H1 (cell line): ENCODE data around the gene CCDC171. TPM values are rescaled to one million over a fixed set of nuclear protein-coding genes. Genes with fewer than 3 reads are reported as not detected.

Experiments
- CTCF ChIA-PET: fragments of 300-600 bp; sonication (Branson Sonifier 250); formaldehyde crosslinking; loops from one replicate; lab custom pipeline; 2021; ENCODE audit not compliant: partially characterized antibody; lab: Charles Lee
- POLR2A ChIA-PET: fragments of 300-600 bp; sonication (Branson Sonifier 250); formaldehyde crosslinking; loops from one replicate; lab custom pipeline; 2021; ENCODE audit warnings: inconsistent platforms; ENCODE audit not compliant: partially characterized antibody; lab: Charles Lee
- DNase-seq, 2 experiments: peaks; one replicate each; pipeline versions ENCODE4 v3.0.0 to v3.0.0-alpha.2; 2010 to 2022; ENCODE audit warnings: low spot score in 2 of 2, low read depth in 1 of 2, mixed read lengths in 1 of 2
- FAIRE-seq: peaks from 2 replicates; lab custom pipeline; 2011; peaks lifted over from hg19 to GRCh38; lab: Jason Lieb, UNC
- H2AFZ ChIP-seq: 2 replicates; pipeline ENCODE4 v1.8.1; 2012; ENCODE audit warnings: low read length, inconsistent platforms
- H2AK5ac ChIP-seq: 2 replicates; pipeline ENCODE4 v1.6.1; 2013; ENCODE audit warnings: low read depth, low read length
- H2BK120ac ChIP-seq: replicated peaks from 2 replicates; pipeline ENCODE3; 2013; ENCODE audit warnings: low read depth, low read length, inconsistent platforms
- H2BK12ac ChIP-seq: 2 replicates; pipeline ENCODE4 v1.6.1; 2013; ENCODE audit warnings: low read depth, low read length
- H2BK15ac ChIP-seq: 2 replicates; pipeline ENCODE4 v1.6.1; 2013; ENCODE audit warnings: low read length
- H2BK20ac ChIP-seq: 2 replicates; pipeline ENCODE4 v1.6.1; 2013; ENCODE audit warnings: low read length
- H2BK5ac ChIP-seq: 2 replicates; pipeline ENCODE4 v1.6.1; 2013; ENCODE audit warnings: low read depth, low read length
- H3K14ac ChIP-seq: 2 replicates; pipeline ENCODE4 v1.6.1; 2013; ENCODE audit warnings: inconsistent platforms; ENCODE audit not compliant: insufficient read length
- H3K18ac ChIP-seq: 2 replicates; pipeline ENCODE4 v1.6.1; 2013; ENCODE audit warnings: low read length; ENCODE audit errors: extremely low read depth
- H3K23ac ChIP-seq: 2 replicates; pipeline ENCODE4 v1.6.1; 2013; ENCODE audit warnings: inconsistent platforms; ENCODE audit not compliant: insufficient read length
- H3K23me2 ChIP-seq: 2 replicates; pipeline ENCODE4 v1.6.1; 2013; ENCODE audit warnings: low read depth, low read length
- H3K27ac ChIP-seq: 2 replicates; pipeline ENCODE4 v1.6.1; 2011; ENCODE audit warnings: low read depth, low read length, inconsistent platforms
- H3K27me3 ChIP-seq, 4 experiments: replicated peaks in 1 of 4; 1 replicate in 1 of 4; 2 replicates in 3 of 4; pipeline versions ENCODE4 v1.6.1 to v1.8.1; 2011 to 2013; ENCODE audit warnings: low read length in 3 of 4, mild to moderate bottlenecking in 3 of 4, inconsistent platforms in 2 of 4, mixed read lengths in 2 of 4, moderate library complexity in 1 of 4; ENCODE audit not compliant: control insufficient read depth in 3 of 4, insufficient read depth in 3 of 4; ENCODE audit errors: extremely low read depth in 1 of 4
- H3K36me3 ChIP-seq, 4 experiments: 2 replicates each; pipeline versions ENCODE4 v1.6.1 to v1.8.1; 2011 to 2013; ENCODE audit warnings: mild to moderate bottlenecking in 4 of 4, low read length in 3 of 4, moderate library complexity in 2 of 4, control low read depth in 1 of 4, inconsistent platforms in 1 of 4; ENCODE audit not compliant: insufficient read depth in 4 of 4, control insufficient read depth in 2 of 4
- H3K4ac ChIP-seq: replicated peaks from 2 replicates; pipeline ENCODE3; 2013; ENCODE audit warnings: low read length, low read depth, mixed read lengths, inconsistent platforms; ENCODE audit not compliant: insufficient read length
- H3K4me1 ChIP-seq, 4 experiments: replicated peaks in 1 of 4; 1 replicate in 1 of 4; 2 replicates in 3 of 4; pipeline versions ENCODE4 v1.6.1 to v1.8.1; 2011 to 2013; ENCODE audit warnings: low read length in 3 of 4, inconsistent platforms in 2 of 4, mixed read lengths in 1 of 4; ENCODE audit not compliant: insufficient read depth in 4 of 4, control insufficient read depth in 3 of 4
- H3K4me2 ChIP-seq, 2 experiments: 2 replicates each; pipeline versions ENCODE4 v1.6.1 to v1.8.1; 2011 to 2013; ENCODE audit warnings: low read depth in 2 of 2, low read length in 2 of 2, control low read depth in 1 of 2, inconsistent platforms in 1 of 2, mild to moderate bottlenecking in 1 of 2; ENCODE audit not compliant: insufficient read depth in 1 of 2
- H3K4me3 ChIP-seq, 4 experiments: fragments of 200-600, 300-600 bp in 1 of 4; sonication (generic), shearing (Covaris generic), sonication (Bioruptor Twin) in 1 of 4; 2 replicates each; pipeline versions ENCODE4 v1.5.1 to v1.8.1; 2011 to 2016; ENCODE audit warnings: low read length in 4 of 4, low read depth in 3 of 4, control low read depth in 2 of 4, inconsistent platforms in 2 of 4, mild to moderate bottlenecking in 2 of 4, mixed read lengths in 1 of 4, moderate library complexity in 1 of 4; ENCODE audit not compliant: insufficient read depth in 2 of 4; ENCODE audit errors: extremely low read depth in 1 of 4
- H3K56ac ChIP-seq: replicated peaks from 2 replicates; pipeline ENCODE3; 2013; ENCODE audit warnings: low read depth, mild to moderate bottlenecking, mixed read lengths, low read length, inconsistent platforms; ENCODE audit not compliant: insufficient read length
- H3K79me1 ChIP-seq: 2 replicates; pipeline ENCODE4 v1.6.1; 2013; ENCODE audit warnings: low read depth, low read length, control low read depth
- H3K79me2 ChIP-seq, 2 experiments: 2 replicates each; pipeline versions ENCODE4 v1.6.1 to v1.8.1; 2012 to 2013; ENCODE audit warnings: low read length in 2 of 2, mild to moderate bottlenecking in 2 of 2, inconsistent platforms in 1 of 2; ENCODE audit not compliant: insufficient read depth in 2 of 2, control insufficient read depth in 1 of 2
- H3K9ac ChIP-seq, 4 experiments: replicated peaks in 1 of 4; 1 replicate in 1 of 4; 2 replicates in 3 of 4; pipeline versions ENCODE4 v1.6.1 to v1.8.1; 2011 to 2013; ENCODE audit warnings: low read depth in 3 of 4, low read length in 3 of 4, control low read depth in 2 of 4, mild to moderate bottlenecking in 2 of 4, moderate library complexity in 2 of 4, inconsistent platforms in 1 of 4; ENCODE audit errors: extremely low read depth in 1 of 4
- H3K9me3 ChIP-seq, 2 experiments: 2 replicates each; pipeline versions ENCODE4 v1.6.1 to v1.8.1; 2012 to 2013; ENCODE audit warnings: mild to moderate bottlenecking in 2 of 2, moderate library complexity in 2 of 2, control low read depth in 1 of 2, inconsistent platforms in 1 of 2, low read depth in 1 of 2, low read length in 1 of 2, mixed read lengths in 1 of 2; ENCODE audit not compliant: insufficient read depth in 2 of 2
- H4K20me1 ChIP-seq, 2 experiments: replicated peaks in 1 of 2; 2 replicates each; pipeline versions ENCODE3 to v1.8.1; 2011 to 2013; ENCODE audit warnings: inconsistent platforms in 2 of 2, low read length in 2 of 2, mild to moderate bottlenecking in 1 of 2; ENCODE audit not compliant: insufficient read depth in 2 of 2, control insufficient read depth in 1 of 2
- H4K5ac ChIP-seq: 2 replicates; pipeline ENCODE4 v1.6.1; 2013; ENCODE audit warnings: low read length, low read depth, mixed read lengths, inconsistent platforms; ENCODE audit not compliant: insufficient read length
- H4K8ac ChIP-seq: 2 replicates; pipeline ENCODE4 v1.8.0; 2013; ENCODE audit warnings: mild to moderate bottlenecking, moderate library complexity, low read length, inconsistent platforms; ENCODE audit not compliant: insufficient read depth; ENCODE audit errors: extremely low read depth
- H4K91ac ChIP-seq: replicated peaks from 2 replicates; pipeline ENCODE3; 2013; ENCODE audit warnings: low read length, mixed read lengths, inconsistent platforms; ENCODE audit not compliant: insufficient read length
- ASH2L ChIP-seq: fragments of 200-600, 300-600 bp; sonication (generic); IDR thresholded peaks from one replicate; pipeline ENCODE4 v1.7.1; 2017; ENCODE audit warnings: low read length
- NANOG ChIP-seq: IDR thresholded peaks from 2 replicates; pipeline ENCODE4 v1.6.1; 2011; ENCODE audit warnings: low read length, low read depth, mild to moderate bottlenecking, inconsistent platforms; ENCODE audit not compliant: insufficient read depth, poor library complexity, severe bottlenecking
- POLR2A ChIP-seq, 2 experiments: IDR thresholded peaks; 1 replicate in 1 of 2; 2 replicates in 1 of 2; pipeline ENCODE4 v1.6.1; 2011; ENCODE audit warnings: low read depth in 2 of 2, low read length in 2 of 2, mild to moderate bottlenecking in 2 of 2; ENCODE audit errors: control extremely low read depth in 1 of 2
- SP2 ChIP-seq: IDR thresholded peaks from 2 replicates; pipeline ENCODE4 v1.6.1; 2012; ENCODE audit warnings: mild to moderate bottlenecking, low read length, inconsistent platforms
- TAF1 ChIP-seq: IDR thresholded peaks from 2 replicates; pipeline ENCODE4 v1.6.1; 2011; ENCODE audit warnings: mild to moderate bottlenecking, low read depth, low read length
- TEAD4 ChIP-seq: IDR thresholded peaks from 2 replicates; pipeline ENCODE4 v1.6.1; 2012; ENCODE audit warnings: low read depth, low read length, inconsistent platforms, mixed read lengths
- WGBS, 2 experiments: shearing (Covaris generic) in 1 of 2; methylation state at CpG; one replicate each; pipeline versions ENCODE4 v1.1.6 to v1.1.7; 2013 to 2015; ENCODE audit warnings: low lambda C conversion rate in 2 of 2, mixed read lengths in 2 of 2, inconsistent platforms in 1 of 2, low coverage in 1 of 2, missing lambda C conversion rate in 1 of 2; ENCODE audit not compliant: insufficient replicate concordance in 2 of 2, insufficient coverage in 1 of 2, insufficient read length in 1 of 2; ENCODE audit errors: extremely low coverage in 1 of 2, missing lambda C conversion rate in 1 of 2; 5-methylcytosine and 5-hydroxymethylcytosine counted together
- polyA plus RNA-seq, 7 experiments: library from polyadenylated mRNA; depleted of rRNA in 3 of 7; stranded (reverse) in 5 of 7; unstranded in 2 of 7; fragments of >200 nt in 5 of 7; fragments of 200-250 nt in 2 of 7; gene quantifications; 1 replicate in 5 of 7; 2 replicates in 1 of 7; 4 replicates in 1 of 7; pipeline versions ENCODE4 v1.2.1 to v1.2.3, GENCODE V29; 2011 to 2013; ENCODE audit warnings: missing spikeins in 2 of 7, mixed read lengths in 2 of 7
- total RNA-seq: library from RNA; stranded (reverse); fragmentation: NEBNext Ultra II Directional; extraction: Animal tissue kit (Norgen Biotek cat#: 25700); gene quantifications from 2 replicates; pipeline ENCODE4 v1.2.1, GENCODE V29; 2021
- TF ChIP-seq, protein P1 (sequence below): IDR thresholded peaks from 2 replicates; pipeline ENCODE4 v1.6.1; 2012; ENCODE audit warnings: low read length, inconsistent platforms

Gene CCDC171
- total and polyA plus RNA-seq, 2 of the 8 experiments (the other 6 are each of a cell fraction or from before 2014, with no cell fraction given) = 0.83 to 2.3 TPM

GRCh38 chr9:16000811-16001210, 448.0 kb downstream of the CCDC171 start:
- H2BK120ac ChIP-seq = no peak overlapping the region

More at GRCh38 chr9:16000811-16001210, 448.0 kb downstream of the CCDC171 start:
- Histone ChIP-seq H3K23me2 (no peaks in the 10 kb centered on the region), H3K79me2 (no peaks in the 10 kb centered on the region), H3K36me3 (no peaks in the 10 kb centered on the region), H2AK5ac (no peak overlapping the region), H3K79me1 (no peaks in the 10 kb centered on the region), H3K23ac (no peak overlapping the region), H4K20me1 (no peaks in the 10 kb centered on the region), H3K9ac (no peak overlapping the region), H2BK15ac (no peak overlapping the region), H4K5ac (no peak overlapping the region), H3K9me3 (no peaks in the 10 kb centered on the region), H2BK5ac (no peak overlapping the region), H2BK20ac (no peak overlapping the region), H4K8ac (no peak overlapping the region), H3K4me1 (peaks cover 0 to 7% (median 3%) of the 10 kb centered on the region in 4 experiments; a peak in 2 of 7 replicates), H2BK12ac (no peak overlapping the region), H3K27ac (no peak overlapping the region), H3K4me2 (no peak overlapping the region), H4K91ac (no peak overlapping the region), H3K56ac (no peak overlapping the region), H3K14ac (no peak overlapping the region), H3K4ac (no peak overlapping the region), H3K4me3 (no peak overlapping the region), H3K27me3 (no peaks in the 10 kb centered on the region), H2AFZ (no peak overlapping the region), H3K18ac (no peak overlapping the region)
- no peak for TF ChIP-seq SP2
- no peak for TF ChIP-seq NANOG
- TF ChIP-seq, protein P1, sequence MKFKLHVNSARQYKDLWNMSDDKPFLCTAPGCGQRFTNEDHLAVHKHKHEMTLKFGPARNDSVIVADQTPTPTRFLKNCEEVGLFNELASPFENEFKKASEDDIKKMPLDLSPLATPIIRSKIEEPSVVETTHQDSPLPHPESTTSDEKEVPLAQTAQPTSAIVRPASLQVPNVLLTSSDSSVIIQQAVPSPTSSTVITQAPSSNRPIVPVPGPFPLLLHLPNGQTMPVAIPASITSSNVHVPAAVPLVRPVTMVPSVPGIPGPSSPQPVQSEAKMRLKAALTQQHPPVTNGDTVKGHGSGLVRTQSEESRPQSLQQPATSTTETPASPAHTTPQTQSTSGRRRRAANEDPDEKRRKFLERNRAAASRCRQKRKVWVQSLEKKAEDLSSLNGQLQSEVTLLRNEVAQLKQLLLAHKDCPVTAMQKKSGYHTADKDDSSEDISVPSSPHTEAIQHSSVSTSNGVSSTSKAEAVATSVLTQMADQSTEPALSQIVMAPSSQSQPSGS = no peak
- no peak for TF ChIP-seq POLR2A (IDR thresholded peaks at IDR 0.05; ENCODE audit: control extremely low read depth in 1 of 2, low read depth in 2 of 2, low read length in 2 of 2)
- TF ChIP-seq ASH2L = no peak
- TF ChIP-seq TEAD4 = no peak
- no peak for TF ChIP-seq TAF1
- POLR2A ChIA-PET = no interaction called here
- DNase-seq (no peak), FAIRE-seq (no peak)
- WGBS, 2 experiments = 86% methylated on average over 2 of the region's 2 CpGs; no CpG with 5 or more reads in 1 of the 2 experiments
- CTCF ChIA-PET = no interaction called here
